ENCODE results near the gene IGSF23. TPM values are rescaled to one million over a fixed set of nuclear protein-coding genes. Genes with fewer than 3 reads are reported as not detected.

Gene IGSF23
- total and polyA plus RNA-seq, 2 of the 4 experiments (the other 2 are of a cell fraction) = 0.27 TPM; not detected in 1

GRCh38 chr19:44600466-44600865, 12.9 kb upstream of the IGSF23 start:
- Histone ChIP-seq H2AK9ac (replicated peaks; ENCODE audit: low read depth, low read length, poor library complexity) (no peak overlapping the region), H2AFZ (replicated peaks; ENCODE audit: low read length, poor library complexity) (no peak overlapping the region), H4K5ac (ENCODE audit: low read depth, low read length) (peak overlapping the region; percentile 7), H3K27me3 (ENCODE audit: control insufficient read depth, insufficient read depth, low read length) (no peaks in the 10 kb centered on the region), H3K18ac (ENCODE audit: low read depth, low read length) (no peak overlapping the region; the same call in 1 of the 2 replicates), H2BK5ac (ENCODE audit: low read depth, low read length, poor library complexity, severe bottlenecking) (no peak overlapping the region), H2BK20ac (ENCODE audit: low read depth, low read length) (peak overlapping the region; percentile 82), H3K9ac (ENCODE audit: low read depth, low read length) (peak overlapping the region; percentile 19; the same call in 1 of the 2 replicates), H3K4ac (ENCODE audit: low read depth, low read length) (peak overlapping the region; percentile 42; the same call in 1 of the 2 replicates), H3K79me1 (ENCODE audit: low read depth in 1 of 2, low read length in 2 of 2) (no peaks in the 10 kb centered on the region), H3K9me1 (ENCODE audit: insufficient read depth, low read length) (peaks cover 5% of the 10 kb centered on the region), H2BK120ac (ENCODE audit: low read depth, low read length) (peak overlapping the region; percentile 88), H3K4me3 (ENCODE audit: insufficient read depth, low read depth, low read length) (no peak overlapping the region), H3K14ac (replicated peaks; ENCODE audit: low read depth, low read length) (peak overlapping the region; percentile 38; the same call in 1 of the 2 replicates), H2BK15ac (ENCODE audit: low read depth, low read length) (0 out of 3 replicates have a peak overlapping the region, but pooled peaks have one; percentile 38), H4K8ac (ENCODE audit: low read depth in 2 of 2, low read length in 2 of 2) (peak overlapping the region; percentile 20 to 56; a peak in 2 of 4 replicates), H3K27ac (ENCODE audit: insufficient read depth, low read length) (peak overlapping the region; percentile 63; the same call in 1 of the 2 replicates), H4K91ac (ENCODE audit: insufficient read depth, low read depth, low read length) (peak overlapping the region; percentile 70; the same call in 1 of the 2 replicates), H4K20me1 (ENCODE audit: insufficient read depth, low read length) (no peaks in the 10 kb centered on the region), H2AK5ac (ENCODE audit: low read depth, low read length) (no peak overlapping the region), H3K36me3 (ENCODE audit: control insufficient read depth, insufficient read depth, low read length) (no peaks in the 10 kb centered on the region), H3K23ac (ENCODE audit: low read depth, low read length) (no peak overlapping the region), H3K4me2 (ENCODE audit: low read depth, low read length) (no peak overlapping the region), H3K9me3 (ENCODE audit: control insufficient read depth, insufficient read depth, low read length) (peaks cover 4% of the 10 kb centered on the region; the same call in 1 of the 2 replicates), H3K4me1 (ENCODE audit: control insufficient read depth, insufficient read depth, low read length) (peaks cover 15% of the 10 kb centered on the region), H3K56ac (ENCODE audit: extremely low read depth, insufficient read depth, low read length) (no peak overlapping the region)
- in situ Hi-C loops (cut with MboI; ENCODE audit: low sequenced_read_pairs) = no loop called here
- CTCF ChIA-PET = no interaction called here
- DNase-seq (peak; percentile 32), ATAC-seq (ENCODE audit: low read depth) (no peak)
- POLR2A ChIA-PET (ENCODE audit: unreplicated experiment) = no interaction called here
- 45% methylated on average over 2 of the region's 4 CpGs; no CpG with 5 or more reads in 1 of the 2 experiments for WGBS, 2 experiments (ENCODE audit: extremely low coverage in 2 of 2, insufficient read length in 1 of 2)
- intact Hi-C loops (cut with micrococcal nuclease) = loop anchor here (5.0 kb wide), 1 partner anchor 42 kb away; the partner anchor contains the start of gene PVR
- no TSS peak for BruUV-seq (replicated peaks)
- dilution Hi-C loops (cut with HindIII; ENCODE audit: low sequenced_read_pairs, unreplicated experiment) = no loop called here
- TF ChIP-seq FOS (IDR thresholded peaks at IDR 0.05; ENCODE audit: low read depth, low read length) (no peak), USF2 (IDR thresholded peaks at IDR 0.05; ENCODE audit: low read depth, low read length) (no peak), CTCF (conservative IDR thresholded peaks at IDR 0.05; ENCODE audit: low read depth, low read length) (no peak), CHD1 (IDR thresholded peaks at IDR 0.05; ENCODE audit: low read depth, low read length) (no peak), SMC3 (IDR thresholded peaks at IDR 0.05; ENCODE audit: low read depth, low read length) (no peak), POLR2A (IDR thresholded peaks at IDR 0.05; ENCODE audit: low read depth, low read length) (no peak), RFX5 (IDR thresholded peaks at IDR 0.05; ENCODE audit: low read depth, low read length) (no peak), ELK1 (IDR thresholded peaks at IDR 0.05; ENCODE audit: borderline replicate concordance, low read depth, low read length) (no peak), RAD21 (IDR thresholded peaks at IDR 0.05; ENCODE audit: low read length) (no peak), BHLHE40 (IDR thresholded peaks at IDR 0.05; ENCODE audit: low read depth, low read length) (no peak), MAFK (IDR thresholded peaks at IDR 0.05; ENCODE audit: low read depth, low read length) (no peak), RCOR1 (IDR thresholded peaks at IDR 0.05; ENCODE audit: insufficient replicate concordance, low read length) (no peak), MXI1 (IDR thresholded peaks at IDR 0.05; ENCODE audit: borderline replicate concordance, low read depth, low read length) (no peak), CEBPB (IDR thresholded peaks at IDR 0.05; ENCODE audit: low read depth, low read length) (no peak), MAZ (IDR thresholded peaks at IDR 0.05; ENCODE audit: borderline replicate concordance, low read depth, low read length) (no peak), NFE2L2 (IDR thresholded peaks at IDR 0.05; ENCODE audit: low read depth, low read length) (no peak)

Measured in IMR-90 (cell line).